Activated CD4-positive, CD25-positive, alpha-beta regulatory T cell treated with anti-CD3 and anti-CD28 coated beads, Interleukin-2, amount 50 U/mL, for 16 hours (primary cell): Measurements from ENCODE around the gene LIN7A.
"Not testable (repeated sequence)": the region's sequence is repeated elsewhere in the genome, so short reads cannot be mapped to it uniquely, and the experiment has no call there.

Experiments used
- DNase-seq: peaks from one replicate; pipeline ENCODE4 v3.0.0-alpha.2; 2020; ENCODE audit warnings: low read depth, low spot score

LIN7A gene

GRCh38 chr12:80810874-80811273, 126.9 kb downstream of the LIN7A start:
- no peak for DNase-seq

GRCh38 chr12:80807640-80808288, 130.0 kb downstream of the LIN7A start:
- DNase-seq = no peak

DNA sequence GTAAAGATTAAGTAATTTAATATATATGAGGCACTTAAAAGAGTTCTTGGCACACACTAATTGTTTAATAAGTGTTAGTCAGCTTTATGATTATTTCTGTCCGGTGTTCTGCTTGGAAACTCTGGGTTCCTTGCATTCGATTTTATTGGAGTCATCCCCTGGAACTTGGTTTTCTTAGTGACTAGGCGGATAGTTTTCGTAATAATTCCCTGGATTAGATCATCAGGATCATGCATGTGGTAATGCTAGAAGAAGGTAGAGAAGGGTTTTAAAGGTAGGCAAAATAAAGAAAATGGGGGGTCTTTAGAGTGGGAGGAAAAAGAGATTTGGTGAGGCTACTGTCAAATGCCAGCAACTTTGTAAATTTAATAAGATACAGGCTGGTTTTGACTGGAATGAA, 132.6 kb downstream of the LIN7A start:
- no peak for DNase-seq

DNA sequence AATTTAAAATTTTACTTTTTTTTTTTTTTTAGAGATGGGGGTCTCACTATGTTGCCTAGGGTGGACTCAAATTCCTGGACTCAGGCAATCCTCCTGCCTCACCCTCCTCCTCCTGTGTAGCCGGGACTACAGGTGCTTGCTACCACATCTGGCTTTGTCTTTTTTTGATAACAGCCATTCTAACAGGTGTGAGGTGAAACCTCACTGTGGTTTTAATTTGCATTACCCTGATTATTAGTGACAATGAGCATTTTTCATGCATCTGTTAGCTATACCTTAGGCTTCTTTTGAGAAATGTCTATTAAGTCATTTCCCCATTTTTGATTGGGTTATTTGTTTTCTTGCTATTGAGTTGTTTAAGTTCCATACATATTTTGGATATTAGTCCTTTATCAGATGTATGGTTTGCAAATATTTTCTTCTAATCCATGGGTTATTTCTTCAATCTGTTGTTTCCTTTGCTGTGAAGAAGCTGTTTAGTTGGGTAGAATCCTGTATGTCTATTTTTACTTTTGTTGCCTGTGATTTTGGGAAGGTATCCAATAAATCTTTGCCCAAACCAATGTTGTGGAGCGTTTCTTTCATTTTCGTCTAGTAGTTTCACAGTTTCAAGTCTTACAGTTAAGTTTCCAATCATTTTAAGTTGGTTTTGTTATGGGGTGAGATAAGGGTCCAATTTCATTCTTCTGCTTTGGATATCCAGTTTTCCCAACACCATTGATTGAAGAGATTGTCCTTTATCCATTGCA, 134.9 kb downstream of the LIN7A start:
- no peak for DNase-seq

- DNase-seq = no peak
Observed at GRCh38 chr12:80798281-80798680, 139.5 kb downstream of the LIN7A start.

- DNase-seq = no peak
Observed at GRCh38 chr12:80794551-80794950, 143.2 kb downstream of the LIN7A start.

DNA sequence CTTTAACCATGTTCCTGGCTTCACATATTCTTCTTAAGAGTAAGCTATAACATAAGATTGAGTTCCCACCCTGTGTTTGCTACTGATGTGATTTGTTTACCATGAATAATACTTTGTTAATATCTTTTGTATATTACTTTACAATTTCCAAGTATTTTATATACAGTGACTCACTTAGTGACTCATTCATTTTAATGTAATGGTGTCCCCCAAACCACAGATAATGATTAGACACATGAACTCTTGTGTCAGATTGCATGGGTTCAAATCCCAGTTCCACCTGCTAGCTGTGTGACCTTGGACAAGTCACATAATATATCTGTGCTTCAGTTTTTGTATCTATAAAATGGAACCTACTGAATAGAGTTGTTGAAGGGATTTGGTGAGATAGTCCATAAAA, 144.9 kb downstream of the LIN7A start:
- no peak for DNase-seq

DNA sequence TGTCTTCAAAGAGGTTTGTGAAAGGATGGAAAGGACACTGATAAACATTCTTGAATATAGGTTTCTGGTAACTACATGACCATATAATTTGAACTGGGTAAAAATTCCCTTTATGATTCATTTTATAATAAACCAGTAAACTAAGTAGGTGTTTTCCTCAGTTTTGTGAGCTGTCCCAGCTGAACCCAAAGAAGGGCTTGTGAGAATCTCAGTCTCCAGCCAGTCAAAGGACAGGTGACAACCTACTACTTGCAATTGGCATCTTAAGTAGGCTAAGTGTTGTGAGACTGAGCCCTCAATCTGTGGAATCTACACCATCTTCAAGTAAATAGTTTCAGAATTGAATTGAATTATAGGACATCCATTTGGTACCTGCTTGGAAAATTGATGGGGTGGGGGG, 145.9 kb downstream of the LIN7A start:
- no peak for DNase-seq

- not testable (repeated sequence) for DNase-seq
Observed at GRCh38 chr12:80788407-80788806, 149.3 kb downstream of the LIN7A start.

DNA sequence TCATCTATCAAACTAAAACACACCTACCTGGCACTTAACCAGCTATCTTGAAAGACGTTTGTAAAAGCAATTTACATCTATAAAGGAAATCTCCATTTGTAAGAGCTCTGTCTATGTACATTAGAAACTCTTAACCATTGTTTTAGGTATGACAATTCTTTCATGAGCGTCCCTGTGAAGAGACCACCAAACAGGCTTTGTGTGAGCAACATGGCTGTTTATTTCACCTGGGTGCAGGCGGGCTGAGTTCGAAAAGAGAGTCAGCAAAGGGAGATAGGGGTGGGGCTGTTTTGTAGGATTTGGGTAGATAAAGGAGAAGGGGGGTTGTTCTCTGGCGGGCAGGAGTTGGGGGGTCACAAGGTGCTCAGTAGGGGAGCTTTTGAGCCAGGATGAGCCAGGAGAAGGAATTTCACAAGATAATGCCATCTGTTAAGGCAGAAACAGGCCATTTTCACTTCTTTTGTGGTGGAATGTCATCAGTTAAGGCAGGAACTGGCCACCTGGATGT, 154.7 kb downstream of the LIN7A start:
- DNase-seq = not testable (repeated sequence)

DNA sequence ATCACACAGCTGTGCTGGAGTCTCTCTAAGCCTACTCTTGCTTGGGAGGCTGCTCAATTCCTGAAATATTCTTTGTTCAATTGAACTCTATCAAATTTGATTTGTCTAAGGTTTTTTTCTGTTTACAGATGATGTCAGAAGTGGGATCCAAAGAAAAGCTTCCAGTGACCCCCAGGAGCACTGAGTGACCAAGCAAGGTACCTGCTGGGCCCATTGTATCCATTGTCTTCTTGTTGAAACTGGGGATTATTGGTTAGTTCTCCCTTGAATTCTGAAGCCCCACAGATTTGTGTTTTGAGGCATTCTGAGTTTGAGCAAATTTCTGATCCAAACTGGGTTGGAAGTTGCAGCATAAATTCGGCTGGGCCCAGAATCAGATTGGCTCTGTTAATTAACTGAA, 156.4 kb downstream of the LIN7A start:
- no peak for DNase-seq

GRCh38 chr12:80780746-80781145, 157.0 kb downstream of the LIN7A start:
- DNase-seq = no peak

GRCh38 chr12:80778005-80778541, 159.7 kb downstream of the LIN7A start:
- DNase-seq = no peak

- DNase-seq = no peak
Observed at GRCh38 chr12:80777587-80777986, 160.1 kb downstream of the LIN7A start.

GRCh38 chr12:80776706-80777105, 161.0 kb downstream of the LIN7A start:
- no peak for DNase-seq

DNA sequence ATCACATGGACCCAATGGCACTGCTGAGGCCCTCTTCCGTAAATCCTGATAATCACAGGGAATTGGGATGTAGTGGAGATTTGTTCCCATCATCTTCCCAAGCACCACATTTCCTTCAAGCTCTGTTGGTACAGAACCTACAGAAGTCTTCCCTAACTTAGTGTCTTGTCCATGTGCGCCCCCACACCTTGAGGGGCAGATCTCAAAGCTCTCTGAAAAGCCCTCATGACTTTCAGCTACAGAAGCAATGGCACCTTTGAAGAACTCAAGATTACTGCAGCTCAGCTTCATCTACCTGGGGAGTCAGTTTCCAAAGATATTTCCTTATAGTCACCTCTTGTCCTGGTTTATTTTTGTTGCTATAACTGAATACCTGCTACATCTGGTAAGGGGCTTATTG, 166.8 kb downstream of the LIN7A start:
- no peak for DNase-seq

DNA sequence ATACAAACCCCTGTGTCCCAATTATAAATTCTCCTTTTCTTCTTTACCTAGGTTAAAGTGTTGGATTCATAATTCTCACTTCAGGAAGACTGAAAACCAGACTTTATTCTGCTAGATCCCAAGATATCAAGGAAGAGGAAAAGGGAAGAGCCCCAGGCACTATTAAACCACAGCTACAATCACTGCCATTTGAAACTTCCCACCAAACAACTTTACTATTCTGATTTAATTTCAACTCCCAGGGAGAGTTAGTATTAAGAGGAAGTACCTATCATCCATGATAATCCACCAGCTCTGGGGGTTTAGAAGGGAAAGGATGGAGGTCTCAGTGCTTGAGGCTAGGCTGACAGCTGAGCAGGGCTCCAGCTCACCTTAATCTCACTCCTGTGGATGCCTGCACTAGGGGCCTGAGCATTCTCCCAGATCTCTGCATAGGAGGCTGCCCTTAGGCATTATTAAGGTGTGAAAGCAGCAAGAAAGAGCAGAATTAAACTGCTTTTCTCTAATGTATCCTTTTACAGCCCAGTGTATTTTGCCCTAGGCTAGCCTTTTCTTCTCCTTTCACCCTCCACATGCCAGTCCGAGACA, 168.1 kb downstream of the LIN7A start:
- no peak for DNase-seq

DNA sequence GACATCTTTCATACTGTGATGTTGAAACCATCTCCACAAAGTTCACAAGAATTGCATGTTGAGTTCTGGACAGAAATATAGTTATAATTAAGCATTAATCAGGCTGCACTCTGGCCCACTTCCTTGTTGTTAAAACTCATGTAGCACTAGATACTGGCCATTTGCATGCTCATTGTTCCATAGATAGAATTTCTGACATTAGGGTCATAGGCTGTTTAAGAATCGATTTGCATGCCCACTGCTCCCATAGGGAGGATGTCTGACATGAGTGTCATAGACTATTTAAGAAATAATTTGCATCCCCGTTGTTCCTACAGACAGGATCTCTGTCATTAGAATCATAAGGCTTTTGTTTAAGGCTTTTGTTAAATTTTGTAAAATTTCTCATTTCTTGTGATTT, 170.8 kb downstream of the LIN7A start:
- DNase-seq = no peak

- no peak for DNase-seq
Observed at GRCh38 chr12:80766210-80766609, 171.5 kb downstream of the LIN7A start.

- no peak for DNase-seq
Observed at GRCh38 chr12:80763874-80764273, 173.9 kb downstream of the LIN7A start.

DNA sequence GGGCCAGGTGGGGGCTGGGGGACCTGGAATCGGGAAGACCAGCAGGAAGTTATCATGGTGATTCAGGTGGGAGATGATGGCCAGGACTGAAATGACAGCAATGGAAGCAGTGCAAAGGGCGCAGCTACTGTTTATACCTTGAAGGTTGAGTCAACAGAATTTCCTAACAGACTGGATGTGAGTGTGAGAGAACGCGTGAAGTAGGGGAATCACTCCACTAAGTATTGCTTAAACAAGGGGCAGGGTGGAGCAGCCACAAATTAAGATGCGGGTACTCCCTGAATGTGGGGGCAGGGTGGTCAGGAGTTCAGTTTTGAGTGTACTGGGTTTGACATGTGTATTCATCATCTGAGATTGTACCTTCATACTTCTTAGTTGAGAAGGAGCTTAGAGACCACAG, 175.9 kb downstream of the LIN7A start:
- DNase-seq = no peak

- DNase-seq = no peak
Observed at GRCh38 chr12:80756875-80757274, 180.9 kb downstream of the LIN7A start.

DNA sequence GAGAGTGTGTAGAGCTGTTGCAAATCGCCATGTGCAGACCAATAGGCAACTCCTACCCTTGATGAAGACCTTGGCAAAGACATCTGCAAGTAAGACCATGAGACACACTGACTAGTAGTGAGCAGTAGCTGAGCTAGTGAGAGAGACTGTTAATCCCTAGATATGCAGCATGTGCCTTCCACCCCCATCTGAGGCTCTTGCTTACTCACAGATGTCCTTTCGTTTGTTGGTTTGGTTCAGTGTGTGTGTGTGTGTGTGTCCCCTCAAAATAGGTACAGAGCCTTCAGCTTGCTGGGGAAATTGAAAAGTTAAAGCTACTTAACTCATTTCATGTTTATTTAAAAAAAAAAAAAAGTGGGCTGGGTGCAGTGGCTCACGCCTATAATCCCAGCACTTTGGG, 183.5 kb downstream of the LIN7A start:
- no peak for DNase-seq
